Body of pancreas (tissue), 4 donors: ENCODE data around the gene TPD52L1.

Experiments used
- POLR2A ChIP-seq, 3 donors: fragments of 450-650 bp; IDR thresholded peaks; one replicate each; pipeline ENCODE4 v1.6.1; 2016; ENCODE audit warnings: antibody characterized with exemption in 3 of 3, mild to moderate bottlenecking in 2 of 3
- TF ChIP-seq, protein P1 (sequence below), 7 experiments: fragments of 450-650 bp in 4 of 7; fragments of 200-600 bp in 3 of 7; sonication (generic) in 3 of 7; IDR thresholded peaks; one replicate each; pipeline ENCODE4 v1.5.1; 2016 to 2019; ENCODE audit warnings: antibody characterized with exemption in 7 of 7

DNA sequence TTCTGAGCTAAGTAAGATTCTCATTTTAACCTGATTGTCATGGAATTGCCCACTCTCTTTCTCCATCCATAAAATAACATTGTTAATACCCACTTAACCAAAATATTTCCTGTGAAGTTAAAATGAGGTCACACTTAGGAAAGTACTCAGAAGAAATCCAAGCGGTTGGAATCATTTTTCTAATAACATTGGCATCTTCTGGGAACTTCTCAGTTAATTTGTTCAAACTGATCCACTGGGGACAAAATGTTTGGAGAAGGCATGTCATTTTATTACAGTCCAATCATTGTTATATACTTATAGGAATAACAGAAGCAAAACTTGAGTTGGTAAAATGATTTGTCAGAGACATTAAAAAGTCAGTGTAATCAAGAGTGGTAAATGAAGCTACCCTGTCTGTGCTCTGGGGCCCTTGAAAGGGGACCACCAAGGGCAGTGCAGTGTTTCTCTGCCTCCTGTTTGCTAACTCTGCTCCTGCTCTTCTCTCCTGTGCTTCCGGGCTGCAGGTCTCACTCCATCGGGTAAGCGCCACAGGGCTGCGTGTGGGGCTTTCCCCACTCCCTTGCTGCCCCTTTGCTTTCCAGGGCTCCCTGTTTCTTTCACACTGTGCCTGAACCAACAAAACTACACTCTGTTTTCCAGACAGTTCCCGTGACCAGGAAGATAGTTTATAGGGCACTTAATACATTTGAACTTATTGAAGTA is 98.1 kb downstream of the TPD52L1 start:
- TF ChIP-seq, protein P1, sequence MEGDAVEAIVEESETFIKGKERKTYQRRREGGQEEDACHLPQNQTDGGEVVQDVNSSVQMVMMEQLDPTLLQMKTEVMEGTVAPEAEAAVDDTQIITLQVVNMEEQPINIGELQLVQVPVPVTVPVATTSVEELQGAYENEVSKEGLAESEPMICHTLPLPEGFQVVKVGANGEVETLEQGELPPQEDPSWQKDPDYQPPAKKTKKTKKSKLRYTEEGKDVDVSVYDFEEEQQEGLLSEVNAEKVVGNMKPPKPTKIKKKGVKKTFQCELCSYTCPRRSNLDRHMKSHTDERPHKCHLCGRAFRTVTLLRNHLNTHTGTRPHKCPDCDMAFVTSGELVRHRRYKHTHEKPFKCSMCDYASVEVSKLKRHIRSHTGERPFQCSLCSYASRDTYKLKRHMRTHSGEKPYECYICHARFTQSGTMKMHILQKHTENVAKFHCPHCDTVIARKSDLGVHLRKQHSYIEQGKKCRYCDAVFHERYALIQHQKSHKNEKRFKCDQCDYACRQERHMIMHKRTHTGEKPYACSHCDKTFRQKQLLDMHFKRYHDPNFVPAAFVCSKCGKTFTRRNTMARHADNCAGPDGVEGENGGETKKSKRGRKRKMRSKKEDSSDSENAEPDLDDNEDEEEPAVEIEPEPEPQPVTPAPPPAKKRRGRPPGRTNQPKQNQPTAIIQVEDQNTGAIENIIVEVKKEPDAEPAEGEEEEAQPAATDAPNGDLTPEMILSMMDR (IDR thresholded peaks at IDR 0.05) = no peak
- TF ChIP-seq POLR2A (IDR thresholded peaks at IDR 0.05) = no peak
